G401.6 (cell line): ENCODE measurements around the gene DBI.
A peak's percentile ranks its signal among the peaks of the same experiment; 100 is the strongest.

Experiments used
- FAIRE-seq: peaks from 2 replicates; lab custom pipeline; 2012; peaks lifted over from hg19 to GRCh38; lab: Jason Lieb, UNC

DBI gene

DNA sequence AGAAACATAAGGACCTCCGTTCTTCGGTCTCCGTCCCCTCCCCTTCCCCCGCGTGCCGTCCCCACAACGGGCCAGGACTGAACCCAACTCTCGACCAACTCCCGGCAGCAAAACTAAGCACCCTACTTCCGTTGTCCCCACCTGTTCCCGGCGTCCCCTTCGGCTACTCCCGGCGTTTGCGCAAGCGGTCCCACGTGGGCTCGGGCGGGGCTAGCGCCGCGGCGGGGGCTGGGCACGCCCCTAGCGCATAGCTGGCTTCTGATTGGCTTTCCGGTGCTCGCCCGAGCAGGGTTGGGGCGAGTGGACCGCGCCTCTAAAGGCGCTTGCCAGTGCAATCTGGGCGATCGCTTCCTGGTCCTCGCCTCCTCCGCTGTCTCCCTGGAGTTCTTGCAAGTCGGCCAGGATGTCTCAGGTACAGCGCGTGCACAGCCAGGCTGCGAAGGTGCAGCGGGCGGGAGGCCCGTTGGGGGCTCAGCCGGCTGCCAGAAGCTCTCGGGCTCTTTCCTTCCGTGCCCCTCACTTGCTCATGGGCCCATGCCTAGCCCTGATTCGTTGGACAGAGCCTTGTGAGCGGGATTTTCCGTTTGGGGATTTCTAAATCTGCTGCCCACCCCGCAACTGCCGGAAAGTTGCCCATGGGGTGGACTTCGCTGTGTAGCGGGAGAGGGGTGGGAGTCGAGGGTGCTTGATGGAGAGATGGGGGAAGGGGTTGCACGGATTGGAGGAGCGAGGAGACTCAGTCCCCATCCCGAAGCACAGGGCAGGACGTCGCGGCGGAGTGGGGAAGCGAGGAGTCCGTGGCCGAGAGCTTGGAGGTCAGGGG is at the start of gene DBI, which contains the start of gene C2orf76:
Gene DBI, plus strand, starts transcription at position 329 of the 823 bp plus-strand sequence. Its CDS starts 75 bp downstream, at position 404.
Gene C2orf76, minus strand, starts transcription at position 186 of the 823 bp plus-strand sequence. CDS start 26,875 bp downstream, outside the sequence.
- peak; percentile 85 for FAIRE-seq

GRCh38 chr2:119317554-119317953 is 49.2 kb upstream of the DBI start:
- FAIRE-seq, result no peak

DNA sequence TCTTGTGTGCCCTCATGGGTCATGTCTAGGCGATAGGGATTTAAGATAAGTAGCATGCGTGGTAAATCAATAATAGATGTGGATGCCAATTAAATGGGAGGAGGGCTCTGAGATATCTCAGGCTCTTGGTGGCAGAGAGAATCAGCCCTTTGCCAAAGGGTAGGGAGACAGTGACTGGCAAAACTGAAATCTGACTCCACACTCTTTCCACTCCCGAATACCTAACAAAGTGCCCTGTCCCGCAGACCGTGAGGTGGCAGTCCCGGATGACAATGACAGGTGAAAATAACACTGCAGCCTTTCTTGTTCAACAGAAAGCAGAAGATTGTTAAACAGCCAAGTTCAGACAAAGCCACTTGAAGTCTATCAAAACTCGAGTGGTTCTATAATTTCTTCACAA is 47.2 kb upstream of the DBI start:
- FAIRE-seq, result no peak

DNA sequence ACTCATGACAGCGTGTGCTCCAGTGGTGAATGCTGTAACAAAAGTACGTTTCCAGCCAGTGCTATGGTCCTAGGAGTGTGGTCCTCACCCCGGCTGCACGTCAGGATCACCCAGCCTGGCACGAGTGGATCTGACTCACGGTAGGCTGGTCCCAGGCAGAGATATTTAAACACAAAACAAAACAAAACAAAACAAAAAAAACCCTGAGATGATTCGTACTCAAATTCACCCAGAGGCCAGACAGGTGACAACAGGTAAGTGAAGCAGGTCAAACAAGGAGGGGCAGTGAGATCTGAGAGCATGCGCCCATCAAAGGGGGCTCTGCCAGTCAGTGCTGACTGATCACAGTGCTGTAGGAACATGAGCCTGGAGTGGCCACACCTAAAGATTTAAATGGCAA is 43.3 kb upstream of the DBI start:
- no peak for FAIRE-seq

GRCh38 chr2:119324685-119325270 is 42.0 kb upstream of the DBI start:
- no peak for FAIRE-seq

- FAIRE-seq, result no peak
Observed at GRCh38 chr2:119326938-119327337, 39.8 kb upstream of the DBI start.

DNA sequence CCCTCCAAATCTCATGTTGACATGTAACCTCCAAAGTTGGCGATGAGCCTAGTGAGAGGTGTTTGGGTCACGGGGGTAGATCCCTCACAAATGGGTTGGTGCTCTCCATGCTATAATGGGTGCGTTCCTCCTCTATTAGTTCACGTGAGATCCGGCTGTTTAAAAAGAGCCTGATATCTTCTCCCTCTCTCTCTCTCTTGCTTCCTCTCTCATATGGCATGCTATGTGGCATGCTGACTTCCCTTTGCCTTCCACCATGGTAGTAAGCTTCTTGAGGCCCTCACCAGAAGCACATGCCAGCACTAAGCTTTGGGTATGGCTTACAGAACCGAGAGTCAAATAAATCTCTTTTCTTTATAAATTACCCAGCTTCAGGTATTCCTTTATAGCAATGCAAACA is 39.3 kb upstream of the DBI start:
- no peak for FAIRE-seq

DNA sequence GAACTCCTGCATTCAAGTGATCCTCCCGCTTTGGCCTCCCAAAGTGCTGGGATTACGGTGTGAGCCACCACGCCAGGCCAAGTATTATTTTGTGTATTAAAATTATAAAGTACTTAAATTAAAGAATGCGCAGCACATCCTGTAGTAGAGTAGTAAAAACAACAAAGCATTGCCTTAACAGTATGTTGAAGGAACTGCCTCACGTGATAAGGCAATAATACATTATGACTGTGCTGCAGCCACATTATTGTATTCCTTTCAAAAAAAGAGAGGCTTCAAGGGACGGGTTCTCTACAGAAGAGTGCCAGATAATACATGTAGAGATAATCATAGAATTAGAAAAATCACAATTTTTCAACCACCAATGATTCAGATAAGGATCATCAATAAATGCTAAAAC is 33.8 kb upstream of the DBI start:
- no peak for FAIRE-seq

DNA sequence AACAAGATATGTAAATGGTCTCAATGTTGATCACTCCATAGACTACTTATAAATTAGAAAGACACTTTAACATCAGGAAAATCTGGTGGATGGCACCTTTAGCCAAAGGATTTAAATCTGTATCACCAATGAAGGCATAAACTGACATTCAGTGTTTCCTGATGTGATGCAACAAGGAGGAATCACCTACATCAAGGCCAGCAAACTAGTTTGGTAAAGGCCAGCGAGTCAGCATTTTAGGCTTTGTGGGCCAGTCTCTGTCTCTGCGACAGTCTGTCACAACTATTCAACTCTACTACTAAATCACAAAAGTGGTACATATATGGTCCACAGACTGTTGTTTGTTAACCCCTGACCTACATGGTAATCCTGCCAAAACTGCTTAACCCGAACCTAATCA is 33.4 kb upstream of the DBI start:
- no peak for FAIRE-seq

DNA sequence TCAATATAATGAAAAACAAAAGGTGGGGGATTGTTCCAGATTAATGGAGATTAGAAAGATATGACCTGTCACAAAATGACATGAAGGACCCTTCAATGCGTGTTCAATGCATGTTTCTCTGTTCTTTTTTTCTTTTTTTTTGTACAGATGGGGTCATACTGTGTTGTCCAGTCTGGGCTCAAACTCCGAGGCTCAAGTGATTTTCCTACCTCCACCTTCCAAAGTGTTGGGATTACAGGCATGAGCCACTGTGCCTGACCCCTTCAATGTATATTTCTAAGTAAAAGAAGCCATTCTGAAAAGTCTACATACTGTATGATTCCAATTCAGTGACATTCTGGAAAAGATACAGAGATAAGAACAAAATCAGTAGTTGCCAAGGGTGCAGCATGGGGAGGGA is 32.9 kb upstream of the DBI start:
- FAIRE-seq, result no peak

GRCh38 chr2:119337749-119338148 is 29.0 kb upstream of the DBI start:
- no peak for FAIRE-seq

DNA sequence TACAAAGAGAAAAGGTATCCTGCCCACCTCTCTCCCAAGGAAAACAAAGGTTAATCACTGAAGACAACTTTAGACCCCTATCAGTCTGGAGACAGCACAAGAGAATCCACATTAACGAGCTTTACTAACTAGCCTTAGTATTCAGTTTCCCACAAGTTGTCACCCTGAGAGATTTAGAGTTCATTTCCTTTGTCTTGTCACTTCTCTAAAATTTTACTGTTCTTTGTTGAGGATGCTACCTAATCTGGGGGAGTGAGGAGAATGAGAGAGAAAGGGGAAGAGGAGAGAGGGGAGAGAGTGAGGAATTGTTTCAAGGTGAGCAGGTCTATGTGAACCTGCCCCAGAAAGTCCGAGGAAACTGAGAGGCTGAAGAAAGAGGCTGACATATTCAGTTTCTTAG is 28.5 kb upstream of the DBI start:
- FAIRE-seq, result no peak

- no peak for FAIRE-seq
Observed at GRCh38 chr2:119338826-119339561, 27.8 kb upstream of the DBI start.

DNA sequence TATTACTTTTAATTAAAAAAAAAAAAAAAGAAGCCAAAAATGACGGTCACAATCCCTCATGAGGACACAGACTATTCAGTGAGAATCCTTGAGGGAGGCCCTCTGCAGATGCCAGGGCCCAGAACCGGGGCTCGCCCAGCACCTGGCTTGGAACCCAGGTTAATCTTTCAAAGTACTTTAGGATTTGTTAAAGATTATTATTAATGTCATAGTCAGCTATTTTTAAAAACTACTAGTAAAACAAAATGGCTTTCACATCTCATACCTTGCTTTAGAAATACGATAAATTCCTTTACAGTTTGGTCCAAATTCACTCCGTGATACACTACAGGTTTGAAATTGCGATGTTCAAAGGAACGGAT is 27.2 kb upstream of the DBI start:
- FAIRE-seq, result no peak

- no peak for FAIRE-seq
Observed at GRCh38 chr2:119341684-119342083, 25.1 kb upstream of the DBI start.

- no peak for FAIRE-seq
Observed at GRCh38 chr2:119349289-119349688, 17.5 kb upstream of the DBI start.

DNA sequence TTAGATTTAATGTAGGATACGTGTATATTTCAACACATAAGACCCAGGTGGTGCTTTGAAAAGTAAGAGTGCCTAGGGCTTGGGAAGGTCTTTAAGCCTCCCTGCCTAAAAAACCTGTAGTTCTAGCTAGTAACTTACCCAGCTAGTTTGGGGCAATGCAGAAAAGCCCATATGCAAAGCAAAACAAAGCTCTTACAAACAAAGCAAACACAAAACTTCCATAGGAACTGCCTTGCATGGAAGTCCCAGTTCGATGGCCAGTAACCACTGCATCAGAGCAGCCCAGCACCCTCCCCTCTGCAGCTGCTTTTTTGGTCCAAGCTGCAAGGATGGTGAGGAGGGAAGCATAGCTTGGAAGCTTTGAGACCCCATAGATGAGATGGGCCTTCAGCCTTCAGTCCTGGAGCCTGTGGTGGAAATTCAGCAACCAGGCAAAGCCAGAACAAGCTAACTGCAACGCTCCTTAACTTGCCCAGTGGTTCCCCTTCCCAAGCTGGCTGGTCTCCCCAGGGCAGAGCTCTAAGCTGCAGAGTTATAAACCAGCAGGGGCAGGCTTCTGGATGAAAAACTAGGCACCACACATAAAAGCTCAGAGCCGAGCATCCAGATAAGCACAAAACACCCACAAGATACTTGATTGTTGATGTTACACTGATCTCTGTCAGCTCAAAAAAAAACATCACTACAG is 16.3 kb upstream of the DBI start:
- no peak for FAIRE-seq

- no peak for FAIRE-seq
Observed at GRCh38 chr2:119352357-119352756, 14.4 kb upstream of the DBI start.

GRCh38 chr2:119354860-119355259 is 11.9 kb upstream of the DBI start:
- no peak for FAIRE-seq

- FAIRE-seq, result no peak
Observed at GRCh38 chr2:119359774-119360173, 7.0 kb upstream of the DBI start.

DNA sequence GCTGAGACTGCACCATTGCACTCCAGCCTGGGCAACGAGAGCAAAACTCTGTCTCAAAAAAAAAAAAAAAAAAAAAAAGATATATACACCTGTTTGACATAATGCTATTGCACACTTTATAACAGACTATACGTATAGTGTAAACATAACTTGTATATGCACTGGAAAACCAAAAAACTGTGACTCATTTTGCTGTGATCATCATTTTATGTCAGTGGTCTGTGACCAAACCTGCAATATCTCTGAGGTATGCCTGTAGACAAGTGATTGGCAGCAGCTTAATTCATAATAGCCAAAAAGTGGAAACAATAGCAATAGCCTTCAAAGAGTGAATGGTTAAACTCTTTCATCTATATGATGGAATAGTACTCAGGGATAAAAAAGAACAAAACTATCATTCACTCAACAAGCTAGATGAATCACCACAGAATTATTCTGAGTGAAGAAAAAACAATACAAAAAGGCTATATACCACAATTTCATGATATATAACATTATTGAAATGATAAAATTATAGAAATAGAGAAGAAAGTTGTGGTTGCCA is 6.3 kb upstream of the DBI start:
- FAIRE-seq, result no peak

GRCh38 chr2:119364798-119365197 is 2.0 kb upstream of the DBI start:
- no peak for FAIRE-seq
